Measurements from ENCODE around the gene CFH.
"Not testable (repeated sequence)": the region's sequence is repeated elsewhere in the genome, so short reads cannot be mapped to it uniquely, and the experiment has no call there.

CFH gene

DNA sequence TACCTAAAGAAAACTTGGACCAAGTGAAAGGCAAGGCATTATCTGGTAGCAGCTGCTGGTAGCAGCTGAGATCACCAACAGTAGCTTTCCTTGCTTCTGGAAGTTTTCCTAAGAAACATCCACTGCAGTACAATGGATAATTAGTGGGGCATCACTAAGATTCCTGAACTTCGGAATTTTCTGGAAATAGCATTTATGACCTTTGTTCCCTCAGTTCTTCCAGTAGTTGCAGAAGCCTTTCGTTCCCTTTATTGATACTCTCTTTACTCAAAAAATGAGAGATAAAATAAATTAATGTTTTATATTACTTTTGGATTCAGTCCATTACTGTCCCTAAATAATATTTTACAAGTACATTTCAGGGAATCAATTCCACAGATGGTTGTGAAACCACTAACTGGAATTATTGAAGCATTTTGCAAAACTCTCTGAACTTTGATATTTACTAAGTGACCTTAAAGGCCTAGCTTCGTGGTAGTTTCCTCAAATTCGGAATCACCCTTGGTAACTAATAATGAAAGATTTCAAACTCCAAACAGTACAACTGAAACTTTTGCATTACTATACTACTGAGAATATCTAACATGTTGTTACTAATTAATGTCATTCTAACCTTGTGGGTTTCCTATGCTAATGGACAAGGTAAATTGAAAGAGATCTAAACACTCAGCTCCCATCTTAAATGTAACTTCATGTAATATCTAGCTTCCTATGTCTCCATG lies 113.3 kb downstream of the CFH start:
- not testable (repeated sequence) for DNase-seq (ENCODE audit: low spot score)

GRCh38 chr1:196769823-196770222 lies 118.0 kb downstream of the CFH start:
- DNase-seq (ENCODE audit: low spot score) = not testable (repeated sequence)

GRCh38 chr1:196773713-196774112 lies 121.9 kb downstream of the CFH start:
- DNase-seq (ENCODE audit: low spot score) = no peak

- no peak for DNase-seq (ENCODE audit: low spot score)
These were observed 122.3 kb downstream of the CFH start for GRCh38 chr1:196774175-196774574.

DNA sequence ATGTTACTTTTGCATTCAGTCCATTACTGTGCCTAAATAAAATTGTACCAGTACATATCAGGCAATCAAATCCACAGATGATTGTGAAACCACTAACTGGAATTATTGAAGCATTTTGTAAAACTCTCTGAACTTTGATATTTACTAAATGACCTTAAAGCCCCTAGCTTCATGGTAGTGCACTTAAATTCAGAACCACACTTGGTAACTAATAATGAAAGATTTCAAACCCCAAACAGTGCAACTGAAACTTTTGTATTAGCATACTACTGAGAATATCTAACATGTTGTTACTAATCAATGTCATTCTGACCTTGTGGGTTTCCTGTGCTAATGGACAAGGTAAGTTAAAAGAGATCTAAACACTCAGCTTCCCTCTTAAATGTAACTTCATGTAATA lies 122.8 kb downstream of the CFH start, which contains the start of gene CFHR3:
Gene CFHR3 (plus strand): TSS at position 238 of the 400 bp plus-strand sequence. CDS start 47 bp downstream, at position 285.
- no peak for DNase-seq (ENCODE audit: low spot score)

DNA sequence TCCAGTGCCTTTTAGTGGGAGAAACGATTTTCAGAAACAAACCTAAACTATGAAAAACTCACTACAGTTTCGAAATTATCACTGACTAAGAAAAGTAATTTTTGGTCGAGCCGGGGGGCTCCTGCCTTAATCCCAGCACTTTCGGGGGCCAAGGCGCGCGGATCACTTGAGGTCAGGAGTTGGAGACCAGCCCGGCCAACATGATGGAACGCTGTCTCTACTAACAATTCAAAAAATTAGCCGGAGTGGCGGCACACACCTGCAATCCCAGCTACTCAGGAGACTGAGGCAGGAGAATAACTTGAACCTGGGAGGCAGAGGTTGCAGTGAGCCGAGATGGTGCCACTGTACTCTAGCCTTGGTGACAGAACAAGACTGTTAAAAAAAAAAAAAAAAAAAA lies 125.8 kb downstream of the CFH start:
- DNase-seq (ENCODE audit: low spot score) = no peak

- no peak for DNase-seq (ENCODE audit: low spot score)
These were observed 127.2 kb downstream of the CFH start for GRCh38 chr1:196779093-196779492.

DNA sequence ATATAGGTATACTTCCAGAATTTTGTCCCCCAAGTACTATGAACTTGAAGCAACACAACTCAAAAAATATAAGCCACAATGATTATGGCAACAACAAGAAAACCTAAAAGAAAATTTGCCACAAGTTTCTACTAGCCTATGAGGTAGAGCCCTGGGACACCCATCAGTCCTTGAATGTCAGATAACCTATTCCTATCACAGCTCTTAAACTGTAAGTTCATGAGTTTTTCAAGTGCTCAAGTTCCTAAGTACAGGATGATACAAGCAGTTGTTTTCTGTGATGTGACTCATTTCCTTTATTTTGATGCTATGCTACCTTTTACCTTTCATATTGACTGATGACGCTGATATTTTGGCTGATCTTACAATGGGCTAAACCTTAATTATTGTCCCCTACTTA lies 139.4 kb downstream of the CFH start:
- not testable (repeated sequence) for DNase-seq (ENCODE audit: low spot score)

GRCh38 chr1:196794103-196794502 lies 142.3 kb downstream of the CFH start:
- DNase-seq (ENCODE audit: low spot score) = not testable (repeated sequence)

Measured in HuH-7 (cell line).